ENCODE data around the gene LCE1D. TPM values are rescaled to one million over a fixed set of nuclear protein-coding genes. Genes with fewer than 3 reads are reported as not detected.

The LCE1D gene
- total RNA-seq = not detected in 3 replicates
- long read RNA-seq = 0 reads

- no peaks in the 10 kb centered on the region for H3K27me3 Mint-ChIP-seq (ENCODE audit: low read depth)
- H3K4me1 Mint-ChIP-seq (ENCODE audit: low read depth) = no peaks in the 10 kb centered on the region
- DNase-seq (ENCODE audit: low spot score) = no peak
- H3K36me3 Mint-ChIP-seq (ENCODE audit: low read depth) = no peaks in the 10 kb centered on the region
- H3K9me3 Mint-ChIP-seq (ENCODE audit: low read depth) = no peaks in the 10 kb centered on the region
- no peak within 1 kb of the TSS for H3K4me3 Mint-ChIP-seq (ENCODE audit: unreplicated experiment)
- no peak for TF ChIP-seq CTCF (IDR thresholded peaks at IDR 0.05)
- H3K27ac Mint-ChIP-seq (ENCODE audit: unreplicated experiment) = no peak within 1 kb of the TSS
Measured at GRCh38 chr1:152796421-152796820, at the start of gene LCE1D. Gene LCE1D (plus strand): TSS chr1:152796721. CDS start chr1:152797795, 1,074 bp downstream.

- Mint-ChIP-seq H3K9me3 (ENCODE audit: low read depth) (peaks cover 9% of the 10 kb centered on the region), H3K4me1 (ENCODE audit: low read depth) (no peaks in the 10 kb centered on the region)
Measured at GRCh38 chr1:152747831-152748230, 48.7 kb upstream of the LCE1D start.

GRCh38 chr1:152752225-152752624 is 44.3 kb upstream of the LCE1D start:
- H3K27ac Mint-ChIP-seq (ENCODE audit: unreplicated experiment) = no peak overlapping the region
- no peak for TF ChIP-seq CTCF (IDR thresholded peaks at IDR 0.05)
- H3K9me3 Mint-ChIP-seq (ENCODE audit: low read depth) = peaks cover 22% of the 10 kb centered on the region
- H3K4me1 Mint-ChIP-seq (ENCODE audit: low read depth) = no peaks in the 10 kb centered on the region
- H3K27me3 Mint-ChIP-seq (ENCODE audit: low read depth) = no peaks in the 10 kb centered on the region
- no peak for DNase-seq (ENCODE audit: low spot score)
- H3K4me3 Mint-ChIP-seq (ENCODE audit: unreplicated experiment) = no peak overlapping the region
- no peaks in the 10 kb centered on the region for H3K36me3 Mint-ChIP-seq (ENCODE audit: low read depth)

More at GRCh38 chr1:152747831-152748230, 48.7 kb upstream of the LCE1D start:
- TF ChIP-seq CTCF (IDR thresholded peaks at IDR 0.05) = no peak
- no peak overlapping the region for H3K4me3 Mint-ChIP-seq (ENCODE audit: unreplicated experiment)
- no peak overlapping the region for H3K27ac Mint-ChIP-seq (ENCODE audit: unreplicated experiment)
- no peak for DNase-seq (ENCODE audit: low spot score)
- H3K36me3 Mint-ChIP-seq (ENCODE audit: low read depth) = peaks cover 1% of the 10 kb centered on the region
- H3K27me3 Mint-ChIP-seq (ENCODE audit: low read depth) = no peaks in the 10 kb centered on the region

- no peak for TF ChIP-seq CTCF (IDR thresholded peaks at IDR 0.05)
- Mint-ChIP-seq H3K36me3 (ENCODE audit: low read depth) (no peaks in the 10 kb centered on the region), H3K27me3 (ENCODE audit: low read depth) (no peaks in the 10 kb centered on the region), H3K4me1 (ENCODE audit: low read depth) (no peaks in the 10 kb centered on the region), H3K4me3 (ENCODE audit: unreplicated experiment) (no peak overlapping the region), H3K27ac (ENCODE audit: unreplicated experiment) (no peak overlapping the region), H3K9me3 (ENCODE audit: low read depth) (peaks cover 22% of the 10 kb centered on the region)
- DNase-seq (ENCODE audit: low spot score) = no peak
Measured at GRCh38 chr1:152753586-152753985, 42.9 kb upstream of the LCE1D start.

DNA sequence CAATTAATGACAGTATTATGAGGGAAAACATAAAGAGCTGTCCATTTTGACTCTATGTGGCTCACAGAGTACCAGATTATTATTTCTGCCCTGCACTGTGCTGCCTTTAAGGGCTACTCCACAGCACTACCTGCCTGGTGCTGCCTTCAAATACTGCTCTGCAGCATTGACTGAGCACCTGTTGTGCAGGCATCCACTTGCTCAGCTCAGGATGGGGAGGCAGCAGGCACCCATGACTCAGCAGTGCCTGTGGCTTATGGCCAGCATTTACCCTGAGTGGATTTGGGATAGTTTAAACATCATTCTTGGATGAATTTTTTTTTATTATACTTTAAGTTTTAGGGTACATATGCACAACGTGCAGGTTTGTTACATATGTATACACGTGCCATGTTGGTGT is 39.6 kb upstream of the LCE1D start:
- no peak for TF ChIP-seq CTCF (IDR thresholded peaks at IDR 0.05)
- H3K27me3 Mint-ChIP-seq (ENCODE audit: low read depth) = no peaks in the 10 kb centered on the region
- H3K27ac Mint-ChIP-seq (ENCODE audit: unreplicated experiment) = no peak overlapping the region
- no peaks in the 10 kb centered on the region for H3K4me1 Mint-ChIP-seq (ENCODE audit: low read depth)
- no peaks in the 10 kb centered on the region for H3K36me3 Mint-ChIP-seq (ENCODE audit: low read depth)
- H3K4me3 Mint-ChIP-seq (ENCODE audit: unreplicated experiment) = no peak overlapping the region
- DNase-seq (ENCODE audit: low spot score) = no peak
- peaks cover 41% of the 10 kb centered on the region for H3K9me3 Mint-ChIP-seq (ENCODE audit: low read depth)
